Liver (tissue), 3 donors: ENCODE measurements around the gene CENPL.
"Not testable (repeated sequence)": the region's sequence is repeated elsewhere in the genome, so short reads cannot be mapped to it uniquely, and the experiment has no call there.

ENCODE experiments used
- ATF3 ChIP-seq: IDR thresholded peaks from 2 replicates; pipeline ENCODE4 v1.6.1; 2016; ENCODE audit warnings: antibody characterized with exemption
- EGR1 ChIP-seq, 2 donors: IDR thresholded peaks; 2 replicates each; pipeline ENCODE4 v1.6.1; 2016 to 2018; ENCODE audit warnings: antibody characterized with exemption in 2 of 2, low read depth in 2 of 2
- FOXA1 ChIP-seq: IDR thresholded peaks from 2 replicates; pipeline ENCODE4 v1.6.1; 2016; ENCODE audit warnings: antibody characterized with exemption
- GABPA ChIP-seq, 2 donors: IDR thresholded peaks in 1 of 2; conservative IDR thresholded peaks in 1 of 2; 2 replicates each; pipeline ENCODE4 v1.6.1; 2016; ENCODE audit warnings: antibody characterized with exemption in 2 of 2, mild to moderate bottlenecking in 1 of 2, moderate library complexity in 1 of 2
- HNF4A ChIP-seq, 2 donors: conservative IDR thresholded peaks; 2 replicates each; pipeline ENCODE4 v1.6.1; 2016; ENCODE audit warnings: antibody characterized with exemption in 2 of 2, mild to moderate bottlenecking in 2 of 2
- JUND ChIP-seq, 2 donors: IDR thresholded peaks; 2 replicates each; pipeline ENCODE4 v1.6.1; 2016; ENCODE audit warnings: antibody characterized with exemption in 2 of 2
- RAD21 ChIP-seq, 2 donors: IDR thresholded peaks; 2 replicates each; pipeline ENCODE4 v1.6.1; 2016; ENCODE audit warnings: antibody characterized with exemption in 2 of 2, mild to moderate bottlenecking in 2 of 2
- REST ChIP-seq: IDR thresholded peaks from 2 replicates; pipeline ENCODE4 v1.6.1; 2016; ENCODE audit warnings: antibody characterized with exemption, mild to moderate bottlenecking
- SP1 ChIP-seq: IDR thresholded peaks from 2 replicates; pipeline ENCODE4 v1.6.1; 2018; ENCODE audit warnings: antibody characterized with exemption, mild to moderate bottlenecking
- TAF1 ChIP-seq: conservative IDR thresholded peaks from 2 replicates; pipeline ENCODE4 v1.6.1; 2016; ENCODE audit warnings: antibody characterized with exemption, mild to moderate bottlenecking
- YY1 ChIP-seq: IDR thresholded peaks from 2 replicates; pipeline ENCODE4 v1.6.1; 2016; ENCODE audit warnings: antibody characterized with exemption, mild to moderate bottlenecking
- TF ChIP-seq, protein P1 (sequence below): fragments of 150-350 bp; IDR thresholded peaks from 2 replicates; pipeline ENCODE4 v1.5.1; 2017; ENCODE audit warnings: improper control_type of control experiment, low read depth, low read length; ENCODE audit not compliant: missing input control
- TF ChIP-seq, protein P2 (sequence below): IDR thresholded peaks from 2 replicates; pipeline ENCODE4 v1.6.1; 2016; ENCODE audit warnings: antibody characterized with exemption
- donor health status: healthy.
- donor health status: healthy.

GRCh38 chr1:173859547-173859946 is 34.9 kb upstream of the CENPL start:
- not testable (repeated sequence) for TF ChIP-seq YY1; TAF1; REST; FOXA1; HNF4A (conservative IDR thresholded peaks at IDR 0.05); EGR1 (IDR thresholded peaks at IDR 0.05; ENCODE audit: low read depth in 2 of 2); ATF3; SP1; RAD21 (IDR thresholded peaks at IDR 0.05); GABPA (IDR thresholded peaks at IDR 0.05 in 1 of 2, conservative IDR thresholded peaks at IDR 0.05 in 1 of 2); JUND (IDR thresholded peaks at IDR 0.05)
- TF ChIP-seq, protein P1, sequence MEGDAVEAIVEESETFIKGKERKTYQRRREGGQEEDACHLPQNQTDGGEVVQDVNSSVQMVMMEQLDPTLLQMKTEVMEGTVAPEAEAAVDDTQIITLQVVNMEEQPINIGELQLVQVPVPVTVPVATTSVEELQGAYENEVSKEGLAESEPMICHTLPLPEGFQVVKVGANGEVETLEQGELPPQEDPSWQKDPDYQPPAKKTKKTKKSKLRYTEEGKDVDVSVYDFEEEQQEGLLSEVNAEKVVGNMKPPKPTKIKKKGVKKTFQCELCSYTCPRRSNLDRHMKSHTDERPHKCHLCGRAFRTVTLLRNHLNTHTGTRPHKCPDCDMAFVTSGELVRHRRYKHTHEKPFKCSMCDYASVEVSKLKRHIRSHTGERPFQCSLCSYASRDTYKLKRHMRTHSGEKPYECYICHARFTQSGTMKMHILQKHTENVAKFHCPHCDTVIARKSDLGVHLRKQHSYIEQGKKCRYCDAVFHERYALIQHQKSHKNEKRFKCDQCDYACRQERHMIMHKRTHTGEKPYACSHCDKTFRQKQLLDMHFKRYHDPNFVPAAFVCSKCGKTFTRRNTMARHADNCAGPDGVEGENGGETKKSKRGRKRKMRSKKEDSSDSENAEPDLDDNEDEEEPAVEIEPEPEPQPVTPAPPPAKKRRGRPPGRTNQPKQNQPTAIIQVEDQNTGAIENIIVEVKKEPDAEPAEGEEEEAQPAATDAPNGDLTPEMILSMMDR, result not testable (repeated sequence)
- TF ChIP-seq, protein P2, sequence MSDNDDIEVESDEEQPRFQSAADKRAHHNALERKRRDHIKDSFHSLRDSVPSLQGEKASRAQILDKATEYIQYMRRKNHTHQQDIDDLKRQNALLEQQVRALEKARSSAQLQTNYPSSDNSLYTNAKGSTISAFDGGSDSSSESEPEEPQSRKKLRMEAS, result not testable (repeated sequence)
